AG10803 (cell line): ENCODE results near the gene TNS1.
A peak's percentile ranks its signal among the peaks of the same experiment; 100 is the strongest.
"Not testable (repeated sequence)": the region's sequence is repeated elsewhere in the genome, so short reads cannot be mapped to it uniquely, and the experiment has no call there.

Source experiments
- DNase-seq: peaks from one replicate; pipeline ENCODE4 v3.0.0; 2010; ENCODE audit warnings: low read depth
- H3K4me3 ChIP-seq: 2 replicates; pipeline ENCODE4 v1.5.1; 2011; ENCODE audit warnings: mild to moderate bottlenecking, low read length, control low read depth
- CTCF ChIP-seq: conservative IDR thresholded peaks from 2 replicates; pipeline ENCODE4 v1.5.1; 2011; ENCODE audit warnings: mild to moderate bottlenecking, low read length, control low read depth, inconsistent platforms

The TNS1 gene

GRCh38 chr2:217789736-217790181 is 213.0 kb downstream of the TNS1 start:
- no peak overlapping the region for H3K4me3 ChIP-seq
- DNase-seq = no peak
- no peak for TF ChIP-seq CTCF

GRCh38 chr2:217789003-217789735 is 213.6 kb downstream of the TNS1 start:
- no peak overlapping the region for H3K4me3 ChIP-seq
- peak; percentile 62 for DNase-seq
- peak; percentile 98 for TF ChIP-seq CTCF

GRCh38 chr2:217788669-217789002 is 214.2 kb downstream of the TNS1 start:
- no peak overlapping the region for H3K4me3 ChIP-seq
- TF ChIP-seq CTCF = no peak
- DNase-seq = no peak

GRCh38 chr2:217787160-217787877 is 215.5 kb downstream of the TNS1 start:
- no peak for DNase-seq
- no peak for TF ChIP-seq CTCF

GRCh38 chr2:217786560-217786959 is 216.2 kb downstream of the TNS1 start:
- DNase-seq = not testable (repeated sequence)

More at GRCh38 chr2:217787160-217787877, 215.5 kb downstream of the TNS1 start:
- H3K4me3 ChIP-seq = no peak overlapping the region

GRCh38 chr2:217785544-217786045 is 217.2 kb downstream of the TNS1 start:
- DNase-seq = peak; percentile 58
- TF ChIP-seq CTCF = peak; percentile 93

More at GRCh38 chr2:217786560-217786959, 216.2 kb downstream of the TNS1 start:
- H3K4me3 ChIP-seq = not testable (repeated sequence)

GRCh38 chr2:217784996-217785543 is 217.7 kb downstream of the TNS1 start:
- TF ChIP-seq CTCF = no peak
- no peak overlapping the region for H3K4me3 ChIP-seq
- no peak for DNase-seq

More at GRCh38 chr2:217785544-217786045, 217.2 kb downstream of the TNS1 start:
- H3K4me3 ChIP-seq = no peak overlapping the region
